Kasumi-1 (cell line): Measurements from ENCODE around the gene ACTL10.
"Not testable (repeated sequence)": the region's sequence is repeated elsewhere in the genome, so short reads cannot be mapped to it uniquely, and the experiment has no call there.

ENCODE experiments used
- DNase-seq, 2 experiments: peaks; one replicate each; lab custom pipeline; 2025; lab: John Stamatoyannopoulos, UW

Gene ACTL10

DNA sequence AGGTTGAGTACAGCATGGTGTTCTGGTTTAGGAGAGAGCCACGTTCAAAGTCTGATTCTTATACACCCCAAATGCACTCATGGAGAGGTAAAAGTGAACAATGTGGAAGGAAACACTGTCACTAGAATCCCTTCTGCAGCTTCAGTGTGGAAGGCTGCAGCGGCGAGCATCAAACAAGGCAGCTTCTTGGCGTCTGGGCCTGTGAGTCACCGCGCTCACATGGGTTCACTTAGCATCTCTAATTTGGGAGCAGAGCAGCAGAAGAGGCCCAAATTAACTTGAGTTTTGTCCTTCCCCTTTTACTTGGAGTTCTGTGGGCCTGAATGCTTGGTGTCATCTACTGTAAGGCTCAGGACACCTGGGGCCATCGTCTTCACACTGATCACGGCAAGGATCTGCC, 30.4 kb downstream of the ACTL10 start:
- no peak for DNase-seq

DNA sequence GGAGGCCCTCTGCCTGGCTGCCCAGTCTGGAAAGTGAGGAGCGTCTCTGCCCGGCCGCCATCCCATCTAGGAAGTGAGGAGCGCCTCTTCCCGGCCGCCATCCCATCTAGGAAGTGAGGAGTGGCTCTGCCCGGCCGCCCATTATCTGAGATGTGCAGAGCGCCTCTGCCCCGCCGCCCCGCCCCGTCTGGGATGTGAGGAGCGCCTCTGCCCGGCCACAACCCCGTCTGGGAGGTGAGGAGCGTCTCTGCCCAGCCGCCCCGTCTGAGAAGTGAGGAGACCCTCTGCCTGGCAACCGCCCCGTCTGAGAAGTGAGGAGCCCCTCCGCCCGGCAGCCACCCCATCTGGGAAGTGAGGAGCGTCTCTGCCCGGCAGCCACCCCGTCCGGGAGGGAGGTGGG, 32.2 kb downstream of the ACTL10 start:
- not testable (repeated sequence) for DNase-seq

DNA sequence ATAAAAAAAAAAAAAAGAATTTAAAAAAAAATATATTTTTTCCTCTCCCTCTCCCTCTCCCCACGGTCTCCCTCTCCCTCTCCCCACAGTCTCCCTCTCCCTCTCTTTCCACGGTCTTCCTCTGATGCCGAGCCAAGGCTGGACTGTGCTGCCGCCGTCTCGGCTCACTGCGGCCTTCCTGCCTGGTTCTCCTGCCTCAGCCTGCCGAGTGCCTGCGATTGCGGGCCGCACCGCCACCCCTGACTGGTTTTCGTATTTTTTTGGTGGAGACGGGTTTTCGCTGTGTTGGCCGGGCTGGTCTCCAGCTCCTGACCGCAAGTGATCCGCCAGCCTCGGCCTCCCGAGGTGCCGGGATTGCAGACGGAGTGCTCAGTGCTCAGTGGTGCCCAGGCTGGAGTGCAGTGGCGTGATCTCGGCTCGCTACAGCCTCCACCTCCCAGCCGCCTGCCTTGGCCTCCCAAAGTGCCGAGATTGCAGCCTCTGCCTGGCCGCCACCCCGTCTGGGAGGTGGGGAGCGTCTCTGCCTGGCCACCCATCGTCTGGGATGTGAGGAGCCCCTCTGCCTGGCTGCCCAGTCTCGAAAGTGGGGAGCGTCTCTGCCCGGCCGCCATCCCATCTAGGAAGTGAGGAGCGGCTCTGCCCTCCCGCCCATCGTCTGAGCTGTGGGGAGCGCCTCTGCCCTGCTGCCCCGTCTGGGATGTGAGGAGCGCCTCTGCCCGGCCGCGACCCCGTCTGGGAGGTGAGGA, 34.1 kb downstream of the ACTL10 start:
- DNase-seq = not testable (repeated sequence)

DNA sequence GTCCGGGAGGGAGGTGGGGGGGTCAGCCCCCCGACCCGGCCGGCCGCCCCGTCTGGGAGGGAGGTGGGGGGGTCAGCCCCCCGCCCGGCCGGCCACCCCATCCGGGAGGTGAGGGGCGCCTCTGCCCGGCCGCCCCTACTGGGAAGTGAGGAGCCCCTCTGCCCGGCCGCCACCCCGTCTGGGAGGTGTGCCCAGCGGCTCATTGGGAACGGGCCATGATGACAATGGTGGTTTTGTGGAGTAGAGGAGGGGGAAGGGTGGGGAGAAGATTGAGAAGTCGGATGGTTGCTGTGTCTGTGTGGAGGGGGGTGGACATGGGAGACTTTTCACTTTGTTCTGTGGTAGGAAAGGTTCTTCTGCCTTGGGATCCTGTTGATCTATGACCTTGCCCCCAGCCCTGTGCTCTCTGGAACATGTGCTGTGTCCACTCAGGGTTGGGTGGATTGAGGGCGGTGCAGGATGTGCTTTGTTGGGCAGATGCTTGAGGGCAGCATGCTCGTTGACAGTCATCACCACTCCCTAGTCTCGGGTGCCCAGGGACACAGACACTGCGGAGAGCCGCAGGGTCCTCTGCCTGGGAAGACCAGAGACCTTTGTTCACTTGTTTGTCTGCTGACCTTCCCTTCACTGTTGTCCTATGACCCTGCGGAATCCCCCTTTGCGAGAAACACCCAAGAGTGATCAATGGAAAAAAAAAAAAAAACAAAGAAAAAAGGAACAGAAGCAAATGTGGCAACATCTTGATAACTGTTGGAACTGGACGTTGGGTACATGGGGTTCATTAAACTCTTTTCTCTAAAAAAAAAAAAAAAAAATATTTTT, 35.1 kb downstream of the ACTL10 start:
- no peak for DNase-seq

DNA sequence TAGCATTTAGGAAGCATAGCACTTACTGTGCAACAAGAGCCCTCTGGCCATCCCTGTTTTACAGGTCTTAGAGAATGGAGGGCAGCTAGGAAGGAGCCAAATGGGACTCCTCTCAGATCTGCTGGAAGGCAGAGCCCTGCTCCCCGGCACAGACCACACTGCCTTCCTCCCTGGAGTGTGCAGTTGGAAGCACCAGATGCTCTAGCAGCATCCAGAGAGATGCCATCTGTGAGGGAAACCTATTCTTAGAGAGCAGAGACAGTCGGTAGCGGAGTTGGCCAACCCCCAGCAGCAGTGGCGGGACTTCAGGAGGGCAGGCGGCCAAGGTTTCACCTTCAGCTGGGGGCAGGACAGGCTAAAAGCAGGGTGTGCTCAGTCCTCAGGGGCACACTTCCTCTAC, 36.1 kb downstream of the ACTL10 start:
- DNase-seq = peak in 1 of 2 experiments; percentile 23

DNA sequence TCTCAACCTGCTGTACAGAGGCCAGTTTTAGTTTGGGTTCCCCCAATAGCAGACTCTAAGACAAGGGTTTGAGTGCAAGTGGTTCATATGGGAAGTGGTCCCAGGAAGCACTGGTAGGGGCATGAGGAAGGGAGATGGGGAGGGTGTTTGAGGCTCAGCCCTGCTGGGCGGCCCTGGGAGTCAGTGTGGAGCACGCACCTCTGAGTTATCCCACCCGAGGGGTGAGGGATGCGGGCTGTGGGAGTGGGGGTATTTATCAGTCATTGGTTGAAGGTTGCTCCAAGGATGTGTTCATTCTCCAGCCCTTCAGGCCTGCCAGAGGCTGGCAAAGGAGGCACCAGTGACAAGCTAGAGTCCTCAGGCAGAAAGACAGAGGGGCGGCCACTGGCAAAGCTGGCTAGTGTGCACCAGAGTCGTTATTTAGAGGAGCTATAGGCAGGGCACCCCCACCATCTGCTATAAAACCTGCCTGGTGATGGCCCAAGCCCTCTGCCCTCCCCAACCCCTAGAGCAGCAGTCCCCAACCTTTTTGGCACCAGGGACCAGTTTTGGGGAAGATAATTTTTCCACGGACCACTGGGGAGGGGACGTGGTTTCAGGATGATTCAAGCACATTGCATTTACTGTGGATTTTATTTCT, 36.9 kb downstream of the ACTL10 start:
- DNase-seq = no peak

DNA sequence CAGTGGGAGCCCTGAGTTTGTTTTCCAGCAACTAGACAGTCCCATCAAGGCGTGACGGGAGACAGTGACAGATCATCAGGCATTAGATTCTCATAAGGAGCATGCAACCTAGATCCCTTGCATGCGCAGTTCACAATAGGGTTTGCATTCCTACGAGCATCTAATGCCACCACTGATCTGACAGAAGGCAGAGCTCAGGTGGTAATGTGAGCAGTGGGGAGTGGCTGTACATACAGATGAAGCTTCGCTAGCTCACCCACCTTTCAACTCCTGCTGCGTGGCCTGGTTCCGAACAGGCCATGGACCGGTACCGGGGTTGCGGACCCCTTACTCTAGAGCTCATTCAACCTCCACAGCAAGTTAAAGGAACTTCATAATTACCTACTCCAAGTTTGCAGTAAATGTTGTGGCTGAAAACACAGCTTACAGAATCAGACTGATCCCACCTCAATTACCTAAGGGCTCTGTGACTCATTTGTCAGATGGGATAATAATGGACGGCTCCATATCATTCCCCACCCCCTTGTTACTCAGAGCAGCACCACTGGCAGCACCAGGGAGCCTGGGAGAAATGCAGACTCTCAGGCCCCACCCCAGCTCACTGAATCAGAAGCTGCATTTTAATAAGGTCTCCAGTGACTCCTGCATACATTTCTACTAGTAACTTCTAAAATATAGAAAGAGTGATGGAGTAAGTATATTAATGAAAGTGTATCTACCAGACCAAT, 37.6 kb downstream of the ACTL10 start:
- no peak for DNase-seq

DNA sequence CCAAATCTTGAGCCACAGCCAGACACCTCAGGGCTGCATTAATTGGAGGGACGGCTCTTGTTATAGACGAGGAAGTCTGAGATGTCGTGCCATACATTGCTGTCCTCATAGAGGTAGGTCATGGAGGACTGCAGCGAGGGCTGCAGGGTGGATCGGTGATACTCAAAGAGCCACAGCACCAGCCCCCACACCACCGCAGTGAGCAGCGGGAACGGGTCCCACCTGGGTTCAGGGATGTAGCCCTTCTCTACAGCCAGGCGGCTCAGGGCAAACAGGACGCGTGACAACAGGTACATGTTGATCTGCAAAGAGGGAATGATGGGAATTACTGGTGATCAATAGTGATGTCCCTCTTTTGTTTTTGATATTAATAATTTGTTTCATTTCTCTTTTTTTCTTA, 40.9 kb downstream of the ACTL10 start:
- DNase-seq = no peak

DNA sequence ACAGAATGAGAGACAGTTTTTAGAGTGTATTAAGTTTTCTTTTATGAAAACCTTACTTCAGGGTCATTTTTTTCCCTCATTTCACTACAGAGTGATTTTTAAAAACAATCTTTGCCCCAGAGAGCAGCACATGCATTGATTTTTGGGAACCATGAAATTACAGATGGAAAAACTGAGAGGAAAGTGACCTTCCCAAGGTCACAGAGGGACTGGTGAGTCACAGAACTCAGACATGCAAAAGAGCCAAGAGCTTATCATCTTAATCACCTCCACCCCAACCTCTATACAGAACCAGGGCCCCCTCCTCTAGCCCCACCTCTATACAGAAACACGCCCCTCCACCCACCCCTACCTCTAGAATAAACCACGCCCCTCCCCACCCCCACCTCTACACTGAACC, 42.7 kb downstream of the ACTL10 start:
- no peak for DNase-seq

DNA sequence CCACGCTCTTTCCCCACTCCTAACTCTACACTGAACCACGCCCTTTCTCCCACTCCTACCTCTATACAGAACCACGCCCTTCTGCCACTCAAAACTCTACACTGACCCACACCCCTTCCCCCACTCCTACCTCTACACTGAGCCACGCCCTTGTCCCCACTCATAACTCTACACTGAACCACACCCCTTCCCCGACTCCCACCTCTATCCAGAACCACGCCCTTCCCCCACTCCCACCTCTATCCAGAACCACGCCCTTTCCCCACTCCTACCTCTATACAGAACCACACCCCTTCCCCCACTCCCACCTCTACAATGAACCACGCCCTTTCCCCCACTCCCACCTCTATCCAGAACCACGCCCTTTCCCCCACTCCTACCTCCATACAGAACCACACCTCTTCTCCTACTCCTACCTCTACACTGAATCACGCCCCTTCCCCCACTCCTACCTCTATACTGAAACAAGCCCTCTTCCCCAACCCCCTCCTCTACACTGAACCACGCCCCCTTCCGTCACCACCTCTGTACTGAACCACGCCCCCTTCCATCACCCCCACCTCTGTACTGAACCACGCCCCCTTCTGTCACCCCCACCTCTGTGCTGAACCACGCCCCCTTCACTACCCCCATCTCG, 43.3 kb downstream of the ACTL10 start:
- DNase-seq = no peak

DNA sequence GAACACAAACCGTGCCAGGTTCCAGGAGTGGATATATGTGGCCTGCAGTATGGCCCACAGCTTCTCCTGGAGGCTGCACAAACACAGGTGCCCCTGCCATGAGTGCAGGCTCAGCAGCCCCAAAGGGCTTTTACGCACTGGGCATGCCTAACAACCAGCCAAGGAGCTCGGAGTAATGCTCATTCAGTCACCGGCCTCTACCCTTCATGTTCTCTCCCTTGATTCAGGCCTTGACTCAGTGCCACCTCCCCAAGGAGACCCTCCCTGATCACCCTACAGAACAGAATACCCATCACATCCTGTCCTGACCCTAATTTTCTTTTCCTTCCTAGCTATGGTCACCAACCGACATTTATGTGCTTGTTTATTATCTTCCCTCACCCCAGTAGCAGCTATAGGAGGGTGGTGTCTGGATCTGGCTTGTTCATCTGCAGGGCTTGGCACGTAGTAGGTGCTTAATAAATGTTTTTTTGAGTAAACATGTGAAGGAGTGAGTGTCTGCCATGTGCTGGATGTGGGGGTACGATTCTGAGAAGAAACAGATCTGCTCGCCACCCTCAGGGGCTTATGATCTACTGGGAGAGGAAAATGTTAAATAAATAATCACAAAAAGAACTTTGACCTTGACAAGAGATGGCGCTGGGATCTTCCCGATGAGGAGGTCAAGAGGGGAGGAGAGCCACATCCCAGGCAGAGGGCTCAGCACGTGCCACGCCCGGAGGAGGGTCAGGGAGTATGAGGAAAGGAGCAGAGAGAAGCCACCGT, 44.1 kb downstream of the ACTL10 start:
- no peak for DNase-seq

DNA sequence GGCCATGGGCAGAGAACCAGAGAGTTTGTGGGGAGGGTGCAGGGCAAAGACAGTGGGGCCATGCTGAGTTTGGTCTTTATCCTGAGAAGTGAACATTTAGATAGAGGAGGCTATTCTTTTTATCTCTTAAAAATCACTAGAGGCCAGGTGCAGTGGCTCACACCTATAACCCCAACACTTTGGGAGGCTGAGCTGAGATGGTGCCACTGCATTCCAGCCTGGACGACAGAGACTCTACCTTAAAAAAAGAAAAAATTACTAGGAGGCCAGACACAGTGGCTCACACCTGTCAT, 44.6 kb downstream of the ACTL10 start:
- DNase-seq = no peak

DNA sequence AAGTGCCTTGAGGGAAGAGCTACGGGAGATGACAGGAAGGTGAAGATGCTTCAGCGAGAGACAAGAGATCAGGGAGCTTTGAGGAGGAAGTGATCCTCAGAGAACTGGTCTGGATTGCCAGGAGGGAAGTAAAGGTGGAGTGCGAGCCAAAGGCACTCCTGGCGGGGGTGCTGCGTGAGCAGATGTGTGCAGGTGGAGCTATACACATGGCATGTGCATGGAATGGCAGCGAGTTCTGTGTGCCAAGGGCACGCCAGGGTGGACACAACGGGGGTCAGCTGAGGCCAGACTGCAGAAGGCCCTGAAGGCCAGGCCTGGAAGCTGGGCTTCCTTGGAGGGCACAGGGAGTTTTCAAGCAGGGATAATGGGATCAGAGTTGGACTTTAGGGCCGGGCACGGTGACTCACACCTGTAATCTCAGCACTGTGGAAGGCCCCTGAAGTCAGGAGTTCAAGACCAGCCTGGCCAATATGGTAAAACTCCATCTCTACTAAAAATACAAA, 47.2 kb downstream of the ACTL10 start:
- DNase-seq = no peak

DNA sequence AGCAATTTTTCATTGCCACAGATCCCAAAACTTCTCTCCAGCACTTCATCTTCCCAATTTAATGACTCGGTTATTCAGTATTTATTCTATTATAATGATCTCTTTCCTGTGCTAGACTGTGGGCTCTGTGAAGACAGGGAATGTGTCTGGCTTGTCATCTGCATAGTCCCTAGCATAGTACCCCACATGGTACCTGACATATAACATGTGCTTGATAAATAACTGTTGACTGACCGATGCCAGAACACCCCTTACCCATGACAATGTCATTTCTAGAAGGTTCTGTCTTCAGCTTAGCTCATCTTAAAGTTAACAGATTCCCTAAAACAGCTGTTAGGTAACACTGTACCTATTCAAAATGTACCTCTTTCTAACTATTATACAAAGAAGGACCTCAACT, 49.8 kb downstream of the ACTL10 start:
- DNase-seq = no peak
